IMR-90 (cell line): ENCODE results near the gene TSR3. TPM values are rescaled to one million over a fixed set of nuclear protein-coding genes. Genes with fewer than 3 reads are reported as not detected.

Experiments
- ATAC-seq: fragments of 200-7000 bp; cut with Tn5 transposase; 2 replicates; pipeline ENCODE4 v1.9.1; 2020; ENCODE audit warnings: low read depth, mild to moderate bottlenecking, moderate library complexity
- BruUV-seq: library from RNA; stranded (reverse); fragments of 400-500 nt; replicated peaks from 2 replicates; lab custom pipeline; 2021; lab: Mats Ljungman, UMichigan
- CTCF ChIA-PET: fragments of 300-600 bp; formaldehyde crosslinking; extraction: SDS; loops from one replicate; lab custom pipeline; 2021; ENCODE audit warnings: antibody characterized with exemption; lab: Yijun Ruan, JAX
- POLR2A ChIA-PET: fragments of 300-600 bp; sonication (Branson Sonifier 250); formaldehyde crosslinking; loops from one replicate; lab custom pipeline; 2022; ENCODE audit warnings: antibody characterized with exemption; ENCODE audit not compliant: unreplicated experiment; lab: Charles Lee
- DNase-seq: peaks from one replicate; pipeline ENCODE4 v3.0.0; 2013
- H2AFZ ChIP-seq: replicated peaks from 2 replicates; pipeline ENCODE3; 2013; ENCODE audit warnings: low read length, mild to moderate bottlenecking; ENCODE audit not compliant: poor library complexity
- H2AK5ac ChIP-seq: 2 replicates; pipeline ENCODE4 v1.6.1; 2013; ENCODE audit warnings: low read depth, low read length, inconsistent platforms
- H2AK9ac ChIP-seq: replicated peaks from 2 replicates; pipeline ENCODE3; 2013; ENCODE audit warnings: mild to moderate bottlenecking, low read depth, low read length, moderate library complexity; ENCODE audit not compliant: poor library complexity
- H2BK120ac ChIP-seq: 2 replicates; pipeline ENCODE4 v1.6.1; 2013; ENCODE audit warnings: low read depth, low read length, inconsistent platforms
- H2BK15ac ChIP-seq: 3 replicates; pipeline ENCODE4 v1.6.1; 2013; ENCODE audit warnings: low read depth, low read length, inconsistent platforms
- H2BK20ac ChIP-seq: 2 replicates; pipeline ENCODE4 v1.6.1; 2013; ENCODE audit warnings: low read depth, mild to moderate bottlenecking, inconsistent platforms, low read length, moderate library complexity
- H2BK5ac ChIP-seq: 2 replicates; pipeline ENCODE4 v1.6.1; 2013; ENCODE audit warnings: mild to moderate bottlenecking, low read depth, low read length, inconsistent platforms; ENCODE audit not compliant: poor library complexity, severe bottlenecking
- H3K14ac ChIP-seq: replicated peaks from 2 replicates; pipeline ENCODE4 v1.6.1; 2013; ENCODE audit warnings: low read depth, low read length, inconsistent platforms
- H3K18ac ChIP-seq: 2 replicates; pipeline ENCODE4 v1.6.1; 2013; ENCODE audit warnings: low read depth, low read length, control low read depth
- H3K23ac ChIP-seq: 2 replicates; pipeline ENCODE4 v1.6.1; 2013; ENCODE audit warnings: low read depth, low read length, inconsistent platforms
- H3K27ac ChIP-seq: 2 replicates; pipeline ENCODE4 v1.5.1; 2013; ENCODE audit warnings: mild to moderate bottlenecking, control low read depth, low read length; ENCODE audit not compliant: insufficient read depth
- H3K27me3 ChIP-seq: 2 replicates; pipeline ENCODE4 v1.6.1; 2013; ENCODE audit warnings: low read length; ENCODE audit not compliant: control insufficient read depth, insufficient read depth
- H3K36me3 ChIP-seq: 2 replicates; pipeline ENCODE4 v1.6.1; 2013; ENCODE audit warnings: low read length, mixed read lengths; ENCODE audit not compliant: control insufficient read depth, insufficient read depth
- H3K4ac ChIP-seq: 2 replicates; pipeline ENCODE4 v1.6.1; 2013; ENCODE audit warnings: low read depth, low read length, inconsistent platforms
- H3K4me1 ChIP-seq: 2 replicates; pipeline ENCODE4 v1.6.1; 2013; ENCODE audit warnings: low read length, mixed read lengths; ENCODE audit not compliant: control insufficient read depth, insufficient read depth
- H3K4me2 ChIP-seq: 2 replicates; pipeline ENCODE4 v1.6.1; 2013; ENCODE audit warnings: low read depth, mild to moderate bottlenecking, control low read depth, low read length, moderate library complexity
- H3K4me3 ChIP-seq: 2 replicates; pipeline ENCODE4 v1.5.1; 2013; ENCODE audit warnings: low read depth, mild to moderate bottlenecking, control low read depth, low read length, moderate library complexity; ENCODE audit not compliant: insufficient read depth
- H3K56ac ChIP-seq: 2 replicates; pipeline ENCODE4 v1.6.1; 2013; ENCODE audit warnings: low read length, inconsistent platforms; ENCODE audit not compliant: insufficient read depth; ENCODE audit errors: extremely low read depth
- H3K79me1 ChIP-seq, 2 experiments: 2 replicates each; pipeline ENCODE4 v1.6.1; 2013; ENCODE audit warnings: low read length in 2 of 2, inconsistent platforms in 1 of 2, low read depth in 1 of 2
- H3K9ac ChIP-seq: 2 replicates; pipeline ENCODE4 v1.6.1; 2013; ENCODE audit warnings: low read depth, low read length, control low read depth
- H3K9me1 ChIP-seq: 2 replicates; pipeline ENCODE4 v1.6.1; 2013; ENCODE audit warnings: low read length, inconsistent platforms; ENCODE audit not compliant: insufficient read depth
- H3K9me3 ChIP-seq: 2 replicates; pipeline ENCODE4 v1.6.1; 2013; ENCODE audit warnings: low read length; ENCODE audit not compliant: control insufficient read depth, insufficient read depth
- H4K20me1 ChIP-seq: 2 replicates; pipeline ENCODE4 v1.6.1; 2013; ENCODE audit warnings: low read length, inconsistent platforms; ENCODE audit not compliant: insufficient read depth
- H4K5ac ChIP-seq: 2 replicates; pipeline ENCODE4 v1.6.1; 2013; ENCODE audit warnings: mild to moderate bottlenecking, low read depth, low read length, control low read depth
- H4K8ac ChIP-seq, 2 experiments: 2 replicates each; pipeline ENCODE4 v1.6.1; 2013; ENCODE audit warnings: low read depth in 2 of 2, low read length in 2 of 2, control low read depth in 1 of 2, inconsistent platforms in 1 of 2
- H4K91ac ChIP-seq: 2 replicates; pipeline ENCODE4 v1.6.1; 2013; ENCODE audit warnings: low read depth, low read length, inconsistent platforms; ENCODE audit not compliant: insufficient read depth
- BHLHE40 ChIP-seq: fragments of 150-350 bp; IDR thresholded peaks from 2 replicates; pipeline ENCODE4 v1.6.1; 2016; ENCODE audit warnings: mild to moderate bottlenecking, low read depth, low read length
- FOS ChIP-seq: fragments of 150-350 bp; IDR thresholded peaks from 2 replicates; pipeline ENCODE4 v1.6.1; 2016; ENCODE audit warnings: low read depth, low read length
- MAFK ChIP-seq: IDR thresholded peaks from 2 replicates; pipeline ENCODE4 v1.6.1; 2012; ENCODE audit warnings: low read depth, low read length, improper control_type of control experiment
- NFE2L2 ChIP-seq: fragments of 150-350 bp; IDR thresholded peaks from 2 replicates; pipeline ENCODE4 v1.6.1; 2016; ENCODE audit warnings: low read depth, mild to moderate bottlenecking, low read length
- RCOR1 ChIP-seq: IDR thresholded peaks from 2 replicates; pipeline ENCODE4 v1.6.1; 2012; ENCODE audit warnings: mild to moderate bottlenecking, low read length, improper control_type of control experiment; ENCODE audit not compliant: insufficient replicate concordance
- SMC3 ChIP-seq: fragments of 150-350 bp; IDR thresholded peaks from 2 replicates; pipeline ENCODE4 v1.6.1; 2016; ENCODE audit warnings: low read depth, mild to moderate bottlenecking, antibody characterized with exemption, low read length, moderate library complexity
- WGBS, 2 experiments: methylation state at CpG; one replicate each; pipeline versions ENCODE4 v1.1.5 to v1.1.7; 2013; ENCODE audit warnings: missing lambda C conversion rate in 2 of 2; ENCODE audit not compliant: insufficient read length in 1 of 2; ENCODE audit errors: extremely low coverage in 2 of 2; 5-methylcytosine and 5-hydroxymethylcytosine counted together
- dilution Hi-C: fragments of 300-500 bp; cut with HindIII; formaldehyde crosslinking; loops from one replicate; pipeline ENCODE4 v1.14.3; 2018; ENCODE audit warnings: low sequenced_read_pairs; ENCODE audit not compliant: unreplicated experiment
- in situ Hi-C: fragments of 300-500 bp; cut with MboI; formaldehyde crosslinking; loops from 3 replicates; pipeline ENCODE4 v1.14.3; 2019; ENCODE audit warnings: low sequenced_read_pairs, inconsistent platforms, mixed read lengths
- intact Hi-C: fragments of 100-400 bp; cut with micrococcal nuclease; formaldehyde crosslinking; loops from 2 replicates; pipeline ENCODE4 v1.10.0; 2022
- polyA plus RNA-seq, 3 experiments: library from polyadenylated mRNA; depleted of rRNA; stranded (reverse); fragments of >200 nt; gene quantifications; 2 replicates each; pipeline ENCODE4 v1.2.3, GENCODE V29; 2012; ENCODE audit warnings: low replicate concordance in 1 of 3
- total RNA-seq: library from RNA; depleted of rRNA; stranded (reverse); fragments of >200 nt; gene quantifications from 2 replicates; pipeline ENCODE4 v1.2.3, GENCODE V29; 2012
- TF ChIP-seq, protein P1 (sequence below): fragments of 150-350 bp; IDR thresholded peaks from 2 replicates; pipeline ENCODE4 v1.6.1; 2017; ENCODE audit warnings: mild to moderate bottlenecking, antibody characterized with exemption, low read length, low read depth

The TSR3 gene
- total and polyA plus RNA-seq, 2 of the 4 experiments (the other 2 are of a cell fraction): 38.0 to 52.9 TPM

DNA sequence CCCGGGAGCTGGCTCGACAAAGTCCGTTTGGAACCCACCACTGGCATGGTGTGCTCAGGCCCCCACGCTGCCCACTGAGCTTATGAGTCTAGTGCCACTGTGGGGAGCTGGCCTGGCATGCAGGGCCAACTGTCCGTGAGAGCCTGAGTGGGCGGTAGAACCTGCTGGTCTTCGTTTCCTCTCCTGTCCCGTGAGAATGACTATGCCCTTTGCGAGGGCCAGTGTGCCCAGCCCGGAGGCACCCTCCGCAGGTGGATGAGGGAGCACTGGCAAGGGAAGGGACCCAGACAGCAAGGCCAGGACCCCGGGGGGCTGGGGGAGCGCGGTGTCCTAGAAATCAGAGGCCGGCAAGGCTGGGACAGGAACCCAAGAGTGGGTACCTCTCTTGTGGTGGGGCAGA lies 15.1 kb downstream of the TSR3 start:
- intact Hi-C loops: no loop called here

More for the DNA sequence above, 15.1 kb downstream of the TSR3 start:
- TF ChIP-seq SMC3 (no peak), BHLHE40 (no peak), NFE2L2 (no peak), RCOR1 (no peak), MAFK (no peak), FOS (no peak)
- TF ChIP-seq, protein P1, sequence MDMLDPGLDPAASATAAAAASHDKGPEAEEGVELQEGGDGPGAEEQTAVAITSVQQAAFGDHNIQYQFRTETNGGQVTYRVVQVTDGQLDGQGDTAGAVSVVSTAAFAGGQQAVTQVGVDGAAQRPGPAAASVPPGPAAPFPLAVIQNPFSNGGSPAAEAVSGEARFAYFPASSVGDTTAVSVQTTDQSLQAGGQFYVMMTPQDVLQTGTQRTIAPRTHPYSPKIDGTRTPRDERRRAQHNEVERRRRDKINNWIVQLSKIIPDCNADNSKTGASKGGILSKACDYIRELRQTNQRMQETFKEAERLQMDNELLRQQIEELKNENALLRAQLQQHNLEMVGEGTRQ: no peak
- in situ Hi-C loops: no loop called here
- H3K9me1 ChIP-seq: no peaks in the 10 kb centered on the region
- no peak for DNase-seq
- no peak overlapping the region for H2AK5ac ChIP-seq
- H3K4me1 ChIP-seq: peaks cover 7% of the 10 kb centered on the region
- no peaks in the 10 kb centered on the region; the same call in 1 of the 2 replicates for H4K20me1 ChIP-seq
- no peak overlapping the region for H3K18ac ChIP-seq
- no peak overlapping the region for H3K4me3 ChIP-seq
- H2BK15ac ChIP-seq: no peak overlapping the region
- no TSS peak for BruUV-seq
- H3K79me1 ChIP-seq: no peaks in the 10 kb centered on the region
- no peak overlapping the region for H3K9ac ChIP-seq
- ATAC-seq: no peak
- no peak overlapping the region for H2BK5ac ChIP-seq
- ChIA-PET POLR2A (no interaction called here), CTCF (no interaction called here)
- no peak overlapping the region for H2AFZ ChIP-seq
- no peak overlapping the region for H4K8ac ChIP-seq
- H3K9me3 ChIP-seq: no peaks in the 10 kb centered on the region
- no peak overlapping the region for H3K14ac ChIP-seq
- H3K4ac ChIP-seq: no peak overlapping the region
- H4K5ac ChIP-seq: no peak overlapping the region
- no peak overlapping the region for H3K4me2 ChIP-seq
- H3K56ac ChIP-seq: no peak overlapping the region
- 80% methylated on average over 1 of the region's 15 CpGs; no CpG with 5 or more reads in 1 of the 2 experiments for WGBS, 2 experiments
- no peak overlapping the region for H2BK20ac ChIP-seq
- no peak overlapping the region for H3K23ac ChIP-seq
- H4K91ac ChIP-seq: no peak overlapping the region
- peaks cover 50% of the 10 kb centered on the region for H3K27me3 ChIP-seq
- no peak overlapping the region for H2BK120ac ChIP-seq
- H3K27ac ChIP-seq: no peak overlapping the region
- H2AK9ac ChIP-seq: no peak overlapping the region
- dilution Hi-C loops: no loop called here
- no peaks in the 10 kb centered on the region for H3K36me3 ChIP-seq
